GM21390 (cell line): ENCODE results near the gene HSF2.

ENCODE experiments used
- ATAC-seq: cut with Tn5 transposase; IDR thresholded peaks from one replicate; pipeline ENCODE4 v1.9.1; 2021; ENCODE audit not compliant: unreplicated experiment

The HSF2 gene

GRCh38 chr6:122399348-122400120 is at the start of gene HSF2:
Gene HSF2 (plus strand): TSS chr6:122399652. CDS start chr6:122399738, 86 bp downstream.
- peak; percentile 97 for ATAC-seq

- ATAC-seq, result no peak
These were observed 46.3 kb upstream of the HSF2 start for GRCh38 chr6:122352981-122353664.

GRCh38 chr6:122360809-122361208 is 38.6 kb upstream of the HSF2 start:
- no peak for ATAC-seq

- ATAC-seq, result no peak
These were observed 38.0 kb upstream of the HSF2 start for GRCh38 chr6:122361314-122361979.

- no peak for ATAC-seq
These were observed 35.5 kb upstream of the HSF2 start for GRCh38 chr6:122363769-122364483.

GRCh38 chr6:122365775-122366403 is 33.6 kb upstream of the HSF2 start:
- no peak for ATAC-seq

GRCh38 chr6:122367171-122367570 is 32.3 kb upstream of the HSF2 start:
- ATAC-seq, result no peak

GRCh38 chr6:122369536-122369935 is 29.9 kb upstream of the HSF2 start:
- no peak for ATAC-seq

- no peak for ATAC-seq
These were observed 26.8 kb upstream of the HSF2 start for GRCh38 chr6:122372647-122373046.

GRCh38 chr6:122374307-122374706 is 25.1 kb upstream of the HSF2 start:
- no peak for ATAC-seq

- ATAC-seq, result no peak
These were observed 23.2 kb upstream of the HSF2 start for GRCh38 chr6:122376246-122376645.

GRCh38 chr6:122381494-122382265 is 17.8 kb upstream of the HSF2 start:
- ATAC-seq, result peak; percentile 100

GRCh38 chr6:122385857-122386612 is 13.4 kb upstream of the HSF2 start:
- ATAC-seq, result no peak

GRCh38 chr6:122388945-122389344 is 10.5 kb upstream of the HSF2 start:
- no peak for ATAC-seq

GRCh38 chr6:122389704-122390372 is 9.6 kb upstream of the HSF2 start:
- ATAC-seq, result no peak

- ATAC-seq, result no peak
These were observed 6.7 kb upstream of the HSF2 start for GRCh38 chr6:122392564-122393350.

- peak; percentile 65 for ATAC-seq
These were observed 6.0 kb upstream of the HSF2 start for GRCh38 chr6:122393351-122393896.

GRCh38 chr6:122394016-122394415 is 5.4 kb upstream of the HSF2 start:
- no peak for ATAC-seq
